Activated CD8-positive, alpha-beta T cell treated with anti-CD3 and anti-CD28 coated beads, Interleukin-2, amount 10 ng/mL, durations not matched to agents 7 days and 5 days (primary cell): ENCODE measurements around the gene EIF1AX. TPM values are rescaled to one million over a fixed set of nuclear protein-coding genes. Genes with fewer than 3 reads are reported as not detected.
"Not testable (repeated sequence)": the region's sequence is repeated elsewhere in the genome, so short reads cannot be mapped to it uniquely, and the experiment has no call there.

Experiments
- ATAC-seq: fragments of 150-1000 bp; cut with Tn5 transposase; one replicate; pipeline ENCODE4 v1.10.0; 2021; ENCODE audit warnings: moderate library complexity
- CTCF ChIA-PET: fragments of 350-600 bp; sonication (Branson Sonifier 250); formaldehyde crosslinking; loops from one replicate; lab custom pipeline; 2021; ENCODE audit warnings: antibody characterized with exemption; lab: Charles Lee
- POLR2A ChIA-PET: fragments of 350-600 bp; sonication (Branson Sonifier 250); formaldehyde crosslinking; loops from one replicate; lab custom pipeline; 2021; ENCODE audit warnings: antibody characterized with exemption; lab: Charles Lee
- DNase-seq: peaks from one replicate; pipeline ENCODE4 v3.0.0-alpha.2; 2020
- H3K27ac Mint-ChIP-seq: one replicate; pipeline ENCODE4 v1.8.0; 2021; ENCODE audit warnings: mild to moderate bottlenecking, mixed read lengths
- H3K27me3 Mint-ChIP-seq: one replicate; pipeline ENCODE4 v1.8.0; 2021; ENCODE audit warnings: low read depth, mixed read lengths
- H3K36me3 Mint-ChIP-seq: one replicate; pipeline ENCODE4 v1.8.0; 2021; ENCODE audit warnings: low read depth, mixed read lengths
- H3K4me1 Mint-ChIP-seq: one replicate; pipeline ENCODE4 v1.8.0; 2021; ENCODE audit warnings: low read depth, mixed read lengths
- H3K4me3 Mint-ChIP-seq: one replicate; pipeline ENCODE4 v1.8.0; 2021; ENCODE audit warnings: mild to moderate bottlenecking, mixed read lengths
- H3K9me3 Mint-ChIP-seq: one replicate; pipeline ENCODE4 v1.8.0; 2022; ENCODE audit warnings: mixed read lengths; ENCODE audit not compliant: insufficient read depth
- total RNA-seq, 2 experiments: library from RNA; stranded (reverse); gene quantifications; one replicate each; pipeline ENCODE4 v1.2.3, GENCODE V29; 2021

EIF1AX gene, protein sequence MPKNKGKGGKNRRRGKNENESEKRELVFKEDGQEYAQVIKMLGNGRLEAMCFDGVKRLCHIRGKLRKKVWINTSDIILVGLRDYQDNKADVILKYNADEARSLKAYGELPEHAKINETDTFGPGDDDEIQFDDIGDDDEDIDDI
- total RNA-seq = 10 to 100 TPM; 84.8 to 92.4 TPM

DNA sequence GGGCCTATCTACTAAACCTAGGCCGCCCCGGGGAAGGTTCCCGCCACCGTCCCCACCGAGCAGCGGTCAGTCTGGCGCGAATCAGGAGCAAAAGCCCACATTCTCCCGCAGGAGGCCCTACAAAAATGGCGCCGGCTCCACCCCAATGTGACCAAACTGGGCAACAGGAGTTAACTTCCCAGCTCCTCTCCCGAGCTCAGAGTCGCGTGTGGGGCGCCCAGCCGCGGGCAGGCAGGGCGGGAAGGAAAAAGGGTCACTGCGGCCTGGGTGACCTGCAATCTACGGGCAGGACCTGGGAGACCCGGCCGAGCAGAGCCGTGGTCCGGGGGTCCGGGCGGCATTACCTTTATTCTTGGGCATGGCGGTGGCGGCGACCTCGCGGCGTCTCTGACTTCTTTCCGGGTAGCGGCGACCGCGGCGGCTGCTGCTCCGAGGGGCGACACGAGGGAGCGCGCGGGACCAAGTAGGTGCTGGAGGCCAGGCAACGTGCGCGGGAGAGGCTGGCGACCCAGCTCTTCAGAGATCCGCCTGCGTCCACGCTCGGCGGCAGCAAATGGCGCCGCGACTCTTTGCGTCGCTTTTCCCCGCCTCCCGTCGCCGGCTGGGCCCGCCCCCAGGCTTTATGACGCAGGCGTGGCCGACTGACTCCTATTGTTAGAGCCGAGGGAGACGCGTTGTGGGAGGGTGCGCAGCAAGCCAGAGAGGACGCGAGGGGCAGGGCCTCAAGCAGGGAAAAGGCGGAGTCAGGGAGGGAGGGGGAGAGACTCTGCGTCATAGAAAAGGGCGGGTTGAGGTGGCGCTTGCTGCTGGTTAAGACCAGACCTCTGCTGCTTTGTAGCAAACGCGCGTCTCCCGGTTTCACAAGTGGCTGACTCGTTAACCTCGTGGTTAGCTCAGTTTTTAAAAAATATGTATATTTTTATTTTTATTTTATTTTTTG is at the start of gene EIF1AX:
Gene EIF1AX (minus strand): TSS at position 558 of the 940 bp plus-strand sequence. CDS start 198 bp downstream, at position 360.
- Mint-ChIP-seq H3K27ac (peak within 1 kb of the TSS; percentile 92), H3K36me3 (peaks cover 16% of the 10 kb centered on the region), H3K27me3 (no peaks in the 10 kb centered on the region), H3K9me3 (no peaks in the 10 kb centered on the region), H3K4me1 (peaks cover 27% of the 10 kb centered on the region), H3K4me3 (peak within 1 kb of the TSS; percentile 83)
- ChIA-PET POLR2A (interaction anchor here (0.6 kb wide), 1 partner anchor 18 kb away, joined by 4 read pairs; no protein-coding TSS in a partner anchor), CTCF (interaction anchor here (1.4 kb wide), 1 partner anchor 9 kb away, joined by 4 read pairs; no protein-coding TSS in a partner anchor)
- peak; percentile 99 for ATAC-seq
- peak; percentile 97 for DNase-seq

DNA sequence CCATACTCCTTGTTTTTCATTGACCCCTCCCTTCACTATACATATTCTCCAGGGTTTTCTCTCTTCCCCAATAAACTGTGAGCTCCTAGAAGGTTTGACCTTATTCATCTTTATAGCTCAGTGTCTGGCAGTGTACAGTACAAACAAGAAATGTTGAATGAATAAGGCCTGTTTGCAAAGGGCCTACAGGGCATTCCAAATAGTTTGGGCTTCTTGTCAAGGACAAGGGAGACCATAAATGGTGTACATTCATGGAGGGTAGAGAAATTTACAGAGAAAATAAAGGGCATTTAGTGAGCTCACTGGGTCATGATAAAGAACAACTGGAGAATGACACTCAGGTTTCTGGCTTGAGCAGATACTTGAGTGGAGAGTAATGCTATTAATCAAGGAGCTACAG is 47.5 kb upstream of the EIF1AX start:
- no peaks in the 10 kb centered on the region for H3K27me3 Mint-ChIP-seq
- ATAC-seq = no peak
- H3K4me3 Mint-ChIP-seq = no peak overlapping the region
- CTCF ChIA-PET = interaction anchor here (0.7 kb wide), 1 partner anchor 285 kb away, joined by 4 read pairs; no protein-coding TSS in a partner anchor
- H3K36me3 Mint-ChIP-seq = peaks cover 36% of the 10 kb centered on the region
- DNase-seq = no peak
- no peaks in the 10 kb centered on the region for H3K4me1 Mint-ChIP-seq
- POLR2A ChIA-PET = no interaction called here
- H3K9me3 Mint-ChIP-seq = no peaks in the 10 kb centered on the region
- no peak overlapping the region for H3K27ac Mint-ChIP-seq

GRCh38 chrX:20181598-20182329 is 40.1 kb upstream of the EIF1AX start:
- Mint-ChIP-seq H3K27me3 (no peaks in the 10 kb centered on the region), H3K27ac (peak overlapping the region; percentile 78), H3K4me3 (no peak overlapping the region), H3K36me3 (peaks cover 39% of the 10 kb centered on the region), H3K9me3 (no peaks in the 10 kb centered on the region), H3K4me1 (peaks cover 16% of the 10 kb centered on the region)
- ATAC-seq (peak; percentile 33), DNase-seq (no peak)
- ChIA-PET POLR2A (no interaction called here), CTCF (no interaction called here)

DNA sequence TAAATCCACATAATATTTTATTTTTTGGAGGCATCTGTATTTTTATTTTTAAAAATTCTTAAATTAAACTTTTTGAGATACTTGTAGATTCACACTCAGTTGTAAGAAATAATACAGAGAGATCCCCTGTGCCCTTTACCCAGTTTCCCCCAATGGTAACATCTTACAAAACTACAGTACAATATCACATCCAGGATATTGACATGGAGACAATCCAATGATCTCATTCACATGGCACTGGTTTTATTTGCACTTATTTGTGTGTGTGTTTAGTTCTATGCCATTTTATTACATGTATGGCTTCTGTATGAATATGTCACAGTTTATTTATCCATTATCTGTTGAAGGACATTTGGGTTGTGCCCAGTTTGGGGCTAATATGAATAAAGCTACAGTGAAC is 35.5 kb upstream of the EIF1AX start:
- ChIA-PET POLR2A (no interaction called here), CTCF (no interaction called here)
- ATAC-seq (no peak), DNase-seq (no peak)
- H3K4me3 Mint-ChIP-seq = no peak overlapping the region
- H3K27ac Mint-ChIP-seq = no peak overlapping the region
- peaks cover 39% of the 10 kb centered on the region for H3K36me3 Mint-ChIP-seq
- H3K27me3 Mint-ChIP-seq = no peaks in the 10 kb centered on the region
- H3K9me3 Mint-ChIP-seq = no peaks in the 10 kb centered on the region
- H3K4me1 Mint-ChIP-seq = peaks cover 9% of the 10 kb centered on the region

DNA sequence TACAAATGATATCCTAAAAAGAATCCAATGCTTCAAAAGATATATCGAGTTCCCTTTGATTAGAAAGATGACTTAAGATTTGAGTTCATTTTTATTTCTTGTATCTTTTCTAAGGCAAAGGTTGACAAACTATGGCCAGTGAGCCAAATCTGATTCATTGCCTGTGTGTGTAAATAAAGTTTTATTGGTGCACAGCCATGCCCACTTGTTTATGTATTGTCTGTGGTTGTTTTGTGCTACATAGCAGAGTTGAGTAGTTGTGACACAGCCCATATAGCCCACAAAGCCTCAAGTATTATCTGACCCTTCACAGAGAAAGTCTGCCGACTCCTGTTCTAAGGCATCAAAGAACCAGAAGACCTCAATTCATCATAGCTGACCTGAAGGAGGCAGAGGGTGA is 32.2 kb upstream of the EIF1AX start:
- Mint-ChIP-seq H3K27ac (no peak overlapping the region), H3K4me1 (no peaks in the 10 kb centered on the region), H3K36me3 (peaks cover 31% of the 10 kb centered on the region), H3K27me3 (no peaks in the 10 kb centered on the region), H3K9me3 (no peaks in the 10 kb centered on the region), H3K4me3 (no peak overlapping the region)
- ChIA-PET POLR2A (no interaction called here), CTCF (no interaction called here)
- no peak for ATAC-seq
- DNase-seq = no peak

- Mint-ChIP-seq H3K4me1 (no peaks in the 10 kb centered on the region), H3K27ac (no peak overlapping the region), H3K36me3 (peaks cover 30% of the 10 kb centered on the region), H3K9me3 (no peaks in the 10 kb centered on the region), H3K27me3 (no peaks in the 10 kb centered on the region), H3K4me3 (no peak overlapping the region)
- ChIA-PET CTCF (no interaction called here), POLR2A (no interaction called here)
- DNase-seq = no peak
- ATAC-seq = no peak
Observed at GRCh38 chrX:20173313-20173712, 31.7 kb upstream of the EIF1AX start.

- CTCF ChIA-PET = no interaction called here
- H3K4me3 Mint-ChIP-seq = no peak overlapping the region
- peaks cover 39% of the 10 kb centered on the region for H3K36me3 Mint-ChIP-seq
- no peaks in the 10 kb centered on the region for H3K9me3 Mint-ChIP-seq
- H3K4me1 Mint-ChIP-seq = no peaks in the 10 kb centered on the region
- ATAC-seq (no peak), DNase-seq (no peak)
- H3K27me3 Mint-ChIP-seq = no peaks in the 10 kb centered on the region
- POLR2A ChIA-PET = no interaction called here
- H3K27ac Mint-ChIP-seq = no peak overlapping the region
Observed at GRCh38 chrX:20171887-20172286, 30.2 kb upstream of the EIF1AX start.

GRCh38 chrX:20162516-20162915 is 20.9 kb upstream of the EIF1AX start:
- POLR2A ChIA-PET, H3K4me3 Mint-ChIP-seq, CTCF ChIA-PET, H3K9me3 Mint-ChIP-seq, ATAC-seq, H3K4me1 Mint-ChIP-seq, DNase-seq, H3K27ac Mint-ChIP-seq, H3K27me3 Mint-ChIP-seq: not testable (repeated sequence)
- H3K36me3 Mint-ChIP-seq = peaks cover 39% of the 10 kb centered on the region

DNA sequence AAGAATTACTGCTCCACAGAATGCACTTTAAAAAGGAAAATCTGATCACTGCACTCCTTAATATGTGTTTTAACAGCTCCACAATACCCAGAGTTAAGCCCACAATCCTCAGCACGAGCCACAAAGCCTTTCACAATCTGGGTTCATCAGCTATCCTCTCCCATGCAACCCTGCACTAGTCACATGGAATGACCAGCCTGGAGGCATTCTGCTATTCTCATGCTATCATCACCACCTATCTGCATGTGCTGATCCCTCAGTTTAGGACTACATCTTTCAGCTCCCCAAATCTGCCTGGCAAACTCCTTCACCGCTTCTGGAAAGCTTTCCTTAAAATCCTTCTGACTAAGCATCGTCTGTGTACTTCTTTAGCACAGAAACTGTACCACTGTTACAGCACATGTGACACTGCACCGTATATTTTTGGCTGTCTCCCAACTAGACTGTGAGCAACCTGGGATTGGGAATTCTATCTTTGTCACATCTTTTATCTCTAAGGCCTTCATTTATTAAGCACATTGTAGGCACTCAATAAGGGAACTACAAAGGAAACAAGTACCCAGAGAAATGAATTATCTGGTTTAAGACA is 18.3 kb upstream of the EIF1AX start:
- no peak for DNase-seq
- ATAC-seq = no peak
- Mint-ChIP-seq H3K27ac (no peak overlapping the region), H3K4me1 (no peaks in the 10 kb centered on the region), H3K4me3 (no peak overlapping the region), H3K27me3 (no peaks in the 10 kb centered on the region), H3K9me3 (no peaks in the 10 kb centered on the region), H3K36me3 (peaks cover 47% of the 10 kb centered on the region)
- ChIA-PET CTCF (no interaction called here), POLR2A (interaction anchor here (0.7 to 1.0 kb wide), 2 partner anchors 18 to 59 kb away, joined by 3 to 4 read pairs; no protein-coding TSS in a partner anchor)

- POLR2A ChIA-PET = no interaction called here
- Mint-ChIP-seq H3K4me3 (no peak overlapping the region), H3K36me3 (peaks cover 35% of the 10 kb centered on the region), H3K27me3 (no peaks in the 10 kb centered on the region), H3K4me1 (no peaks in the 10 kb centered on the region), H3K27ac (no peak overlapping the region), H3K9me3 (no peaks in the 10 kb centered on the region)
- ATAC-seq = no peak
- CTCF ChIA-PET = interaction anchor here (0.6 kb wide), 1 partner anchor 49 kb away, joined by 3 read pairs; no protein-coding TSS in a partner anchor
- DNase-seq = no peak
Observed at GRCh38 chrX:20151689-20152088, 10.1 kb upstream of the EIF1AX start.

GRCh38 chrX:20149326-20149725 is 7.7 kb upstream of the EIF1AX start:
- Mint-ChIP-seq H3K36me3 (peaks cover 24% of the 10 kb centered on the region), H3K9me3 (no peaks in the 10 kb centered on the region), H3K4me3 (no peak overlapping the region), H3K4me1 (peaks cover 6% of the 10 kb centered on the region), H3K27ac (no peak overlapping the region), H3K27me3 (no peaks in the 10 kb centered on the region)
- ATAC-seq = no peak
- no peak for DNase-seq
- POLR2A ChIA-PET = no interaction called here
- CTCF ChIA-PET = no interaction called here
